ENCODE measurements around the gene PYCARD. TPM values are rescaled to one million over a fixed set of nuclear protein-coding genes. Genes with fewer than 3 reads are reported as not detected.
A peak's percentile ranks its signal among the peaks of the same experiment; 100 is the strongest.
"Not testable (repeated sequence)": the region's sequence is repeated elsewhere in the genome, so short reads cannot be mapped to it uniquely, and the experiment has no call there.

PYCARD gene
- total RNA-seq, 1 donor from 2014 or later, result 16.1 TPM

- DNase-seq (ENCODE audit: low spot score), result no peak
Measured at GRCh38 chr16:31191697-31192428, 10.7 kb downstream of the PYCARD start.

GRCh38 chr16:31190818-31191444, 11.6 kb downstream of the PYCARD start:
- DNase-seq (ENCODE audit: low spot score), result no peak

- no peak for DNase-seq (ENCODE audit: low spot score)
Measured at GRCh38 chr16:31190061-31190460, 12.5 kb downstream of the PYCARD start.

- DNase-seq (ENCODE audit: low spot score), result no peak
Measured at GRCh38 chr16:31189412-31189778, 13.2 kb downstream of the PYCARD start.

GRCh38 chr16:31188450-31189411, 13.8 kb downstream of the PYCARD start:
- no peak for DNase-seq (ENCODE audit: low spot score)

GRCh38 chr16:31187808-31188189, 14.8 kb downstream of the PYCARD start:
- DNase-seq (ENCODE audit: low spot score), result no peak

- no peak for DNase-seq (ENCODE audit: low spot score)
Measured at GRCh38 chr16:31186930-31187807, 15.4 kb downstream of the PYCARD start.

- no peak for DNase-seq (ENCODE audit: low spot score)
Measured at GRCh38 chr16:31186176-31186575, 16.4 kb downstream of the PYCARD start.

GRCh38 chr16:31185339-31185738, 17.2 kb downstream of the PYCARD start:
- no peak for DNase-seq (ENCODE audit: low spot score)

GRCh38 chr16:31184888-31185287, 17.7 kb downstream of the PYCARD start:
- no peak for DNase-seq (ENCODE audit: low spot score)

GRCh38 chr16:31183432-31184428, 18.8 kb downstream of the PYCARD start:
- DNase-seq (ENCODE audit: low spot score), result no peak

- no peak for DNase-seq (ENCODE audit: low spot score)
Measured at GRCh38 chr16:31182391-31182790, 20.2 kb downstream of the PYCARD start.

- peak; percentile 66 for DNase-seq (ENCODE audit: low spot score)
Measured at GRCh38 chr16:31181102-31181830, 21.3 kb downstream of the PYCARD start.

GRCh38 chr16:31179747-31180459, 22.7 kb downstream of the PYCARD start, which contains the start of gene FUS:
Gene FUS (plus strand): TSS chr16:31180139. CDS start chr16:31180215, 76 bp downstream.
- DNase-seq (ENCODE audit: low spot score), result peak; percentile 94

GRCh38 chr16:31179219-31179746, 23.3 kb downstream of the PYCARD start:
- no peak for DNase-seq (ENCODE audit: low spot score)

- DNase-seq (ENCODE audit: low spot score), result no peak
Measured at GRCh38 chr16:31177136-31177535, 25.4 kb downstream of the PYCARD start.

GRCh38 chr16:31170048-31170447, 32.5 kb downstream of the PYCARD start:
- not testable (repeated sequence) for DNase-seq (ENCODE audit: low spot score)

GRCh38 chr16:31168848-31169247, 33.7 kb downstream of the PYCARD start:
- no peak for DNase-seq (ENCODE audit: low spot score)
